GM21723 (cell line): ENCODE data around the gene TSPEAR.
"Not testable (repeated sequence)": the region's sequence is repeated elsewhere in the genome, so short reads cannot be mapped to it uniquely, and the experiment has no call there.

Experiments used
- ATAC-seq: cut with Tn5 transposase; IDR thresholded peaks from one replicate; pipeline ENCODE4 v1.9.1; 2021; ENCODE audit warnings: mild to moderate bottlenecking, moderate library complexity; ENCODE audit not compliant: unreplicated experiment

The TSPEAR gene

GRCh38 chr21:44575307-44576024, 135.9 kb downstream of the TSPEAR start:
- no peak for ATAC-seq

DNA sequence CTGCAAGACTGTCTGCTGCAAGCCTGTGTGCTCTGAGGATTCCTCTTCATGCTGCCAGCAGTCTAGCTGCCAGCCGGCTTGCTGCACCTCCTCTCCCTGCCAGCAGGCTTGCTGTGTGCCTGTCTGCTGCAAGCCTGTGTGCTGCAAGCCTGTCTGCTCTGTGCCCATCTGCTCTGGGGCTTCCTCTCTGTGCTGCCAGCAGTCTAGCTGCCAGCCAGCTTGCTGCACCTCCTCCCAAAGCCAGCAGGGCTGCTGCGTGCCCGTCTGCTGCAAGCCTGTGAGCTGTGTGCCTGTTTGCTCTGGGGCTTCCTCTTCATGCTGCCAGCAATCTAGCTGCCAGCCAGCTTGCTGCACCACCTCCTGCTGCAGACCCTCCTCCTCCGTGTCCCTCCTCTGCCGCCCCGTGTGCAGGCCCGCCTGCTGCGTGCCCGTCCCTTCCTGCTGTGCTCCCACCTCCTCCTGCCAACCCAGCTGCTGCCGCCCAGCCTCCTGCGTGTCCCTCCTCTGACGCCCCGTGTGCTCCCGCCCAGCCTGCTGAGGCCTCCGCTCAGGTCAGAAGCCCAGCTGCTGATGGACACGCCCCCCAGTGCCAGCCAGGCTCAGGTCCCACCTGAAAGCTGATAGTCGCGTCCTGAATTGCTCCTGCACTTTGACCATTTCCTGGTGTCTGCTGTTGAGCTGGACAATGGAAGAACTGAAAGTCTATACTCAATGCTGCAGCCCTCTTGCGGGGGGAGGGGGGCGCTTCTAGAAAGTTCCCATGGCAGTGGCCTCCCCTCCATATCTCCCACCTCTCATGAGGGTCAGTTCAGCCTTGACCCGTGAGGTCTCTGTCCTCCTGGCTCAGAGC, 136.7 kb downstream of the TSPEAR start:
- ATAC-seq: no peak

DNA sequence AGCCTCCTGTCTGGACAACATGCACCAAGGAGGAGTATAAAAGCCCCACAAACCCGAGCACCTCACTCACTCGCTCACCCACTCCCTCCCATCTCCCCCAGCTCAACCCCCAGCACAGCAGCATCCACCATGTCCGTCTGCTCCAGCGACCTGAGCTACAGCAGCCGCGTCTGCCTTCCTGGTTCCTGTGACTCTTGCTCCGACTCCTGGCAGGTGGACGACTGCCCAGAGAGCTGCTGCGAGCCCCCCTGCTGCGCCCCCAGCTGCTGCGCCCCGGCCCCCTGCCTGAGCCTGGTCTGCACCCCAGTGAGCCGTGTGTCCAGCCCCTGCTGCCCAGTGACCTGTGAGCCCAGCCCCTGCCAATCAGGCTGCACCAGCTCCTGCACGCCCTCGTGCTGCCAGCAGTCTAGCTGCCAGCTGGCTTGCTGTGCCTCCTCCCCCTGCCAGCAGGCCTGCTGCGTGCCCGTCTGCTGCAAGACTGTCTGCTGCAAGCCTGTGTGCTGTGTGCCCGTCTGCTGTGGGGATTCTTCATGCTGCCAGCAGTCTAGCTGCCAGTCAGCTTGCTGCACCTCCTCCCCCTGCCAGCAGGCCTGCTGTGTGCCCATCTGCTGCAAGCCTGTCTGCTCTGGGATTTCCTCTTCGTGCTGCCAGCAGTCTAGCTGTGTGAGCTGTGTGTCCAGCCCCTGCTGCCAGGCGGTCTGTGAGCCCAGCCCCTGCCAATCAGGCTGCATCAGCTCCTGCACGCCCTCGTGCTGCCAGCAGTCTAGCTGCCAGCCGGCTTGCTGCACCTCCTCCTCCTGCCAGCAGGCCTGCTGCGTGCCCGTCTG, 137.5 kb downstream of the TSPEAR start, which contains the start of gene KRTAP10-4:
TSS of gene KRTAP10-4 (plus strand) at position 100 of the 827 bp plus-strand sequence. CDS start at position 130, 30 bp downstream.
- not testable (repeated sequence) for ATAC-seq

GRCh38 chr21:44572959-44573583, 138.3 kb downstream of the TSPEAR start:
- no peak for ATAC-seq

DNA sequence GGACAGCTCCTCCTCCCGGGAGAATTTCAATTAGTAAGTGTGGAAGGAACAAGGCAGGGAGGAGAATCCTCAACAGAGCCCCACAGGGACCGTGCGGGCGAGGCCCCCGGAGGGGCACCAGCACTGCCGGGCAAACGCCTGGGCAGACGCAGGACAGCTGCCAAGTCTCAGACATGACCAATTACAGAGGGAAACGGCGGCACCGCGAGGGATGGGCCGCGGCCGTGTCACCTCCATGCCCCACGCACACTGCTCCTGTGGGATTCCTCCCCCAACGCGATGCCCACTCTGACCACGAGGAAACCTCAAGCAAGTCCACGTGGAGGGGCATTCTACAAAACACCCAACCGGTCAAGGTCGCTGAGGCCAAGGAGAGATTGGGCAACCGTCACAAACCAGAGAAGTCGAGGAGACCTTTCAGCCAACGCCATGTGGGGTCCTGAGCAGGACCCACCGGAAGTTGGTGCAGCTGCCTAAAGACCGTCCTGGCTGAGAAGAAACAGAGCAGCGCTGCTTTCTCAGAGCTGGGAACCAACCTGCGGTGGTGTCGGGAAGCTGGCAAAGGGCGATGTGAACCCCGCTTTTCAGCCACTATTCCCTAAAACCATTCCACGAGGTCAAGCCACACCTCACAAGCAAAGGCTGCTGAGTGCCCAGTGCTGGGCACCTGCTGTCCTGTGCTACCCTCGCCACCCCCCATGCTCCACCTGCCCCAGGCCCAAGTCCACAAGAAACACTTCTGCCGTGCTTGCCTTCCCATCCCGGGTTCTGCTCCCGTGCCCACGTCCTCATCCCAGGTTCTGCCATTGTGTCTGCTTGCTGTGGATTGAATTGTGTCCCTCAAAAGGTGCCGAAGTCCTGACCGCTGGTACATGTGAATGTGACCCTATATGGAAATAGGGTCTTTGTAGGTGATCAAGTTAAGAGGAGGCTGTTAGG, 139.3 kb downstream of the TSPEAR start:
- no peak for ATAC-seq

- ATAC-seq: no peak
Measured at GRCh38 chr21:44571296-44571695, 140.1 kb downstream of the TSPEAR start.

DNA sequence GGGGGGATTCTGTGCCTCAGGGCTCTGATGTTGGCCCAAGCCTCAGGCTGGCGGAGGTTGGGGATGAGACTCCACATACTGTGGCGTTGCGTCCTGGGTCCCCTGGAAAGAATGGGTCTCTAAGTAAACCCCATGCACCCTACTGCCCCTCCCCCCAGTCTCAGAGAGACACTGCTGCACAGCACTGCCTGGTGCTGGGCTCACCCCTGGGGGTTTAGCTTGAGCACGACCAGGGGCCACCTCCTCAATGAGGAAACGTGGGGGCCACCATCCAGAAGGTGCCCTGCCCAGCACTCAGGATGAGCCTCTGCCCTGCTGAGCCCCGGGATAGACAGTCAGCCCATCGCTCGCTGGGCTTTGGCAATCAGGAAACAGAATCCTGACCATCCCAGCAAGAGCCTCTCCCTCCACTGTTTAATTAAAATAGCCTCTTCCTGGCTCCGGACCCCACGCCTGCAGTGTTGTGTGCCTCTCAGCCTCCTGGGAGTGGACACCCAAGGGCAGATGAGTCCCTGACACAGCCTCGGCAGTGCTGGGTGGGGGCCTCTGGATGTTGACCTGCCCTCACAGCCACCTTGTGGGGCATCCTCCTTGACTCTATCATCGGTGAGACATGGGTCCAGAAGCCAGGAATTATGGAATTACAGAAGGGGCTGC, 141.4 kb downstream of the TSPEAR start:
- ATAC-seq: no peak

GRCh38 chr21:44568667-44569556, 142.5 kb downstream of the TSPEAR start:
- ATAC-seq: no peak

DNA sequence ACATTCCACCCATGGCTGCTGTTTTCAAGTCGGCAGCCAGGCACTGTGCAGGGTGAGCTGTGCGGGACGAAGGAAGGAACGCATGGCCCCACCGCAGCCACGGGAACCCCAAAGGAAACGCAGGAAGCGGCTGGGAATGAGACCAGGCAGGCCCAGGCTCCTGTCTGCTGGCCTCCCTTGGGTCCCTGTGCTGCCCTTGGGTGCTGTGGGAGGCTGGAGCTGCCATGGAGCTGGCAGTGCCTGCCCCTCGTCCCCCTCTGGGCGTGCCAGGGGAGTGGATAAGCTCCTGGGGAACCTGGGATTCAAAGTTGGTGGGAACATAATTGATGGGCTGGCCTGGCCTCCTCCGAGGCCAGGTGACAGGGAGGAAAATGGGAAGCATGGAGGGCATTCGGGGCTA, 143.1 kb downstream of the TSPEAR start:
- ATAC-seq: no peak

DNA sequence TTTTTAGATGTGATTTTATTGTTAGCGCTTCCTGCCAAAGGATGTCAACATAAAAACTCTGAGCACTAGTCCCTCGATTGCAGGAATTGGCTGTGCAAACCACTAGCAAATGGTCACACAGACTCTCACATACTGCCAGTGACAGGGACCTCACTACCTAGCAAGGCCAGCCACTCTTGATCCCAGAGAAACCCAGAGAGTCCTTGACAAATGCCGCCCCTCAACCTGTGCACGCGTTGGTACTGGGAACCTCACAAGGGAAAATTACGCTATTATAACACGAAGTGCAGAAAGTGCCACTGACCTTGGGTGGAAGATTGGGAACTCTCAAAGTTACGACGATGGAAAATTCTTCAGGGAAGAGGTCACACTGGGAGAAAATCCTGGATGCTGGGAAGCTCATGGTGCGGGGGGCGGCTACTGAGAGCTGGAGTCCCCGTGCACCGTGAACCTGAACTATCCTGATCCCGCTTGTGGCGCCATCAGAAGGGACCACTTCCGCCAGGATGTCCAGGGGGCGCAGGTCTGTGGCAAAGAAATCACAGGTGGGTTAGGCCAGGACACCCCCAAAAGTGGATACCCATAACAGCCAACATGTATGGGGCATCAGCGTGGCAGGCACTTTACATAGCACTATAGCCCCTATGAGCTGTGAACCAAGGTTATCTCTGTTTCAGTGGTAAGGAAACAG, 143.7 kb downstream of the TSPEAR start:
- no peak for ATAC-seq

GRCh38 chr21:44566403-44566802, 145.0 kb downstream of the TSPEAR start:
- ATAC-seq: no peak

DNA sequence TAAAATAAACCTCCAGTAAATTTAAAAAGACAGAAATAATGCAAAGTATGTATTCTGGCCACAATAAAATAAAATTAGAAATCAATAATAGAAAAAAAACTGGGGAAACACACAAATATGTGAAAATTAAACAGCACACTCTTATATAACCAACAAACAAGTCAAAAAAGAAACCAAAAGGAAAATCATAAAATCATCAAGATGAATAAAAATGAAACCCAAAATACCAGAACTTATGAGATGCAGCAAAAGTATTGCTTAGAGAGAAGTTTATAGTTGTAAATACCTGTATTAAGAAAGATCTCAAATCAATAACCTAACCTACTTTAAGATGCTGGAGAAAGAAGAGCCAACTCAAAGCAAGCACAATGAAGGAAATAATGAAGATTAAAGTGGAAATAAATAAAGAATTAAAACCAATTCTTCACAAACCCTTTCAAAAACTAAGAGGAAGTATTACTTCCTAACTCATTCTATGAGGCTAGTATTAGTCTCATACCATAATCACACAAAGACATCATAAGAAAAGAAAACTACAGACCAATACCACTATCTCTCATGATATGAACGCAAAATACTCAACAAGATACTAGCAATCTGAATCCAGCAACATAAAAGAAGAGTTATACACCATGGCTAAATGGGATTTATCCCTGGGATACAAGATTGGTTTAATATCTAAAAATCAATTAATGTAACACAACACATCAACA, 146.3 kb downstream of the TSPEAR start:
- ATAC-seq: no peak

DNA sequence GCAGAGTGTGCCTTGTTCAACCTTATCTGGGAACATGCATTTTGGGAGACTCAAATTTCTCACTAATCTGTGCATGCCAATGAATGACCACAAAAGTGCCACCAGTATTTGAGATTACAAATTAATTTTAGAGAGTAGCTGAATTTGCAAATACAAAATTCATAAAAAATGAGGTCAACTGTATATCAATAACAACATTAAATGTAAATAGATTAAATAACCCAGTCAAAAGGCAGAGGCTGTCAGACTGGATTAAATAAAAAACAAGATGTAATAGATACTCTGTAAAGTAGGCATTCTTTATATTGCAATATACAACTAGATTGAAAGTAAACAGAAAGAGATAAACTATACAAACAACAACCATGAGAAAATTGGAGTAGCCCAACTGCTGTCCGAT, 147.3 kb downstream of the TSPEAR start:
- no peak for ATAC-seq

DNA sequence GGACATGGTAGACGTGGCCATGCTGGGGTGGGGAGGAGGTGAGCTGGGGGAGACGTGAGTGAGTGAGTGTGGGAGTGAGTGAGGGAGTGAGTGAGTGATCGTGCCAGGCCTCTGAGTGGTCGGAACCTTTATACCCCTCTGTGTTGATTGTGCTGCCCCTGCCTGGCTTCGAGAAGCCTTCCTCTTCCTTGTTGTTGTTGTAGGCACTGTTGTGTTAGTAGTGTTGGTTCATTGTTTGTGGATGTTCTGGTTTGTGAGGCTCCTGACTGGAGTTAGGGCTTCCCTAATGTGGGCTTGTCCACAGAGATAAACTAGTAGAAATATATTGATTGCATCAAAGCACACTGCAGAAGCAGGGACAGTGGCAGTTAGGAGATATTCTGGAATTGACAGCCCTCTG, 152.7 kb downstream of the TSPEAR start, which contains the start of gene KRTAP10-3:
TSS of gene KRTAP10-3 (minus strand) at position 101 of the 400 bp plus-strand sequence. CDS start at position 21, 80 bp downstream.
- no peak for ATAC-seq

- not testable (repeated sequence) for ATAC-seq
Measured at GRCh38 chr21:44558329-44558675, 153.1 kb downstream of the TSPEAR start.

DNA sequence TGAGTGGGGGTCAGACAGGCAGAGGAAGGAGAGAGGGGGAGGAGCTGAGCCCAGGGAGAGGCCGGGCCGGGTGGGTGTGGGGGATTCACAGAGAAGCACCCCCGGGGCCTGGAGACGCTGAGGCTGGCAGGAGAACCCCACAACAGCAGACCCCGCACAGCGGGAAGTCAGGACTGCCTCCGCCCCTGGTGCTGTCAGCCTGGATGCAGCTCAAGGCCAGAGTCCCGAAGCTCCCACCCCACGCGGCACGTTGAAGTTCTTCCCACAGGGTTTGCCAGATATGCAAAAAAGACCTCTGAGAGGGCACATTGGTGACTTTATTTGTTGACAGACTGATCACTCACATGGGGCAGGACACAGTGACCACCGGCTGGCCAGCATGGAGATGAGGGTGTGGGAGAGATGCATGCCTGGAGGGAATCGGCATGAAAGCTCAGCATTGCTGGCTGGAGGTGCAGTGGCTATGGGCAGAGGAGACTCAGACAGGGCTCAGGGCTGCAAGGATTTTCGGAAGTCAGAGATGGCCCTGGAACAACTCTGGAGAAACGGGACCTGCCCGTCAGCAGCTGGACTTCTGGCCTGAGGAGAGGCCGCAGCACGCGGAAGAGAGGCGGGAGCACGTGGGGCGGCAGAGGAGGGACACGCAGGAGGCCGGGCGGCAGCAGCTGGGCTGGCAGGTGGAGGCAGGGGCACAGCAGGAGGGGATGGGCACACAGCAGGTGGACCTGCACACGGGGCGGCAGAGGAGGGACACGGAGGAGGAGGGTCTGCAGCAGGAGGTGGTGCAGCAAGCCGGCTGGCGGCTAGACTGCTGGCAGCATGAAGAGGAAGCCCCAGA, 153.7 kb downstream of the TSPEAR start:
- ATAC-seq: no peak
